Posterior cingulate gyrus (tissue), 11 donors: Measurements from ENCODE around the gene INPP1.
"Not testable (repeated sequence)": the region's sequence is repeated elsewhere in the genome, so short reads cannot be mapped to it uniquely, and the experiment has no call there.

Experiments
- DNase-seq, 10 donors: peaks; one replicate each; pipeline versions ENCODE4 v3.0.0 to v3.0.0-alpha.2; 2020 to 2021; ENCODE audit warnings: mixed read lengths in 3 of 10
- intact Hi-C: fragments of 100-400 bp; cut with DNase I; formaldehyde crosslinking; loops from one replicate; pipeline ENCODE4 v1.15.1; 2023

The INPP1 gene

DNA sequence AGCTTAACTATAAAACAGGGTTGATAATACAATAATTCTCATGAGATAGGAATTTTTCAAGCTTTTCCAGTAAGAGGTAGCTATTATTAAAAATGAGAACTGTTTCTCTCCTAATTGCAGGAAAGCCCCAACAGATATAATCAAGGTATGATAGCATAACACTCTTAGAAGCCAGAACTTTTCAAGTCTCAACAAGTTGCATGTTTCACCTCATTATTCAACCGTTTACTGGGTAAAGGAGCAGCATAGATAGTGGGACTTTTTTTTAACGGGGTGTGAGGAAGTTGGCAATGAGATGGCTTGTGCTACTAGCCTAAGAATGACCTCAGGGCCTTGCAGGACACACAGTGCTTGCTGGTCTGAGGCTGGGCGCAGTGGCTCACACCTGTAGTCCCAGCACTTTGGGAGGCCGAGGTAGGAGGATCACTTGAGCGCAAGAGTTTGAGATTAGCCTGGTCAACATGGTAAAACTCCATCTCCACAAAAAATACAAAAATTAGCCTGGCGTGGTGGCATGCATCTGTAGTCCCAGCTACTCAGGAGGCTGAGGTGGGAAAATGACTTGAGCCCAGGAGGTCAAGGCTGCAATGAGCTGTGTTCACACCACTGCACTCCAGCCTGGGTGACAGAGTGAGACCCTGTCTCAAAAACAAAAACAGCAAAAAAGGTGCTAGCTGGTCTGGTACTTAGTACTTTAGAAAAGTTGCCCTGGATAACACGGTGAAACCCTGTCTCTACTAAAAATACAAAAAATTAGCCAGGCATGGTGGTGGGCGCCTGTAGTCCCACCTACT lies 15.5 kb downstream of the INPP1 start:
- DNase-seq, intact Hi-C loops: not testable (repeated sequence)

DNA sequence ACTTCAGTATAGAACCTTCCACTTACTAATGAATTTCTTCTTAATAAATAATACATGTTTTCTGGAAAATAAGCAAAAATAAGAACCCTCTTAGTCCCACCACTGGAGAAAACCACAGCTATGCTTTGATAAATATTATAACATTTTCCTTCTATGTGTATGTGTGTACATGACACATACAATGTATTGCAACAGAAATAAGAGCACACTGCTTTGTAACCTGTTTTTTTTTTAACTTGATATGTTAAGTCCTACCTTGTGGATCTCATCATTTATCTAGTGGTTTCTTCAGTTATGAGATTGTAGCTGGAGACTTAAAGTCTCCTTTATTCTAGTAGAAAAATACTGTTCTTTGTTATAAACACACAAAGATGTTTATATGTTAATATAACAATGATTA lies 17.2 kb downstream of the INPP1 start:
- DNase-seq: no peak
- intact Hi-C loops: no loop called here

DNA sequence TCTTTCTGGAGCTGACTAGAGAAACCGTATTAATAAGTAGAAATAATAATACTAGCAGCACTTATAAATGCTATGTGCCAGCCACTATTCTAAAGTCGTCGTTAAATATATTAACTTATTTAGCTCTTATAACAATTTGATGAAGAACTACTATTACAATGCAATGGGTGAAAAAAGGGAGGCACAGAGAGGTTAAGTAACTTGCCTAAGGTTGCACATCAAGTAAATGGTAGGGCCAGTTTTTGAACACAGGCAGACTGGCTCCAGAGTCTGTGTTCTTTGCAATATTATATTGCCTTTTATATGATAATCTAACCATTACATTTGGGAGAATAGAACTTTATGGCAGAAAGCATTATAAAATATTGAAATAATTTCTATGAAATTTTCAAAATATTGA lies 17.6 kb downstream of the INPP1 start:
- intact Hi-C loops: no loop called here
- no peak for DNase-seq

DNA sequence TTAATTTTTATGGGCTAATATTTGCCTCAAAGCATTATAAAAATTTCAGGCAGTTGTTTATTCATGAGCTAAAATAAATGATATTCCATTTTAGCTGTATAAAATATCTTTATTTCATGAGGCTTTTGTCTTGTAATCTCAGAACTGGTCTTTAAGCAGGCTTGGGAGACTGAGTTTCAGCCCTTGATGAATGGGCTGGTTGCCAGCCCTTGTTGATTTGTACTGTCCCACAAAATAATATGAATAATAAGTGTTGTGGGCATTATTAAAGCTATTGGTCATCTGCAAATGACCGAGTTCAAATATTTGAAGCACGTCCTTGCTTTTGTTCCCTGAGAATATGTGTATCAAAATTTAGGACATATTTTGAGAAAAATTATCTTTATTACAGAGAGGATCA lies 18.2 kb downstream of the INPP1 start:
- intact Hi-C loops: no loop called here
- no peak for DNase-seq

DNA sequence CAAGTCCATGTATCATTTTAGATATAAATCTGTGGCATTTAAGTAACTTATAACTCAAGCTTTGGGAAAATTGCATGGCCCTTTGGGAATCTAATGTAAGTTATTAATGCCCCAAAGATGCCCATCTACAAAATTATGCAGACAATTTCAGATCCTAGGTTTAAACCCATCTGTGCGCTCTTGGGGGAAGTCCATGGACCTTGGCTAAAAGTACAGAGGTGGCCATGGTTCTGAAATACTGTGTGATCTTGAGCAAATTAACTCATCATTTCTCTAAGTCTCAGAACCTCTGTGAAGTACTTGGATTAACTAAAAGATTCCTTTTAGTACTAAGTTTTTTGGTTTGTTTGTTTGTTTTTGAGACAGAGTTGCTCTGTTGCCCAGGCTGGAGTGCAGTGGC lies 19.5 kb downstream of the INPP1 start:
- DNase-seq: no peak
- intact Hi-C loops: no loop called here

DNA sequence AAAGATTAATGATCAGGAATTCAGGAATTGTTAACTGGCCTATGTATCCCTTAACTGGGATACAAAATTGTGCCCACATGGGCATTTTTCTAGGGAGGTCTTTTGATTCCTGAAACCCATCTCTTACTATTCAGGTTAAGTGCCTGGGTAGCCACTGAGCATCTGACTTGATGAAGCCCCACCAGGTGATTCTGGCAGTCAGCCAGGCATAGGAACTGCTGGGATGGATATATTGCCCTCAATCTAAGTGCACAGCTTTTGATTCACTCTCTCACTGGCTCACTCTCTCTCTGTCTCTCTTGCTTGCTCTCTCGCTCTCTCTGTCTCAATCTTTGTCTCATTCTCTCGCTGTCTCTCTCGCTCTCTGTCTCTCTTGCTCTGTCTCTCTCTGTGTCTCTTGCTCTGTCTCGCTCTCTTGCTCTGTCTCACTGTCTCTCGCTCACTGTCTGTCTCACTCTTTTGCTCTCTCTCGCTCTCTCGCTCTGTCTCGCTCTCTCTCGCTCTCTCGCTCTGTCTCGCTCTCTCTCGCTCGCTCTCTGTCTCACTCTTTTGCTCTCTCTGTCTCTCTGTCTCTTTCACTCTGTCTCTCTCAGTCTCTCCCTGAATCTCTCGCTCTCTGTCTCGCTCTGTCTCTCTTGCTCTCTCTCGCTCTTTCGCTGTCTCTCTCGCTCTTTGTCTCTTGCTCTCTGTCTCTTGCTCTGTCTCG lies 22.3 kb downstream of the INPP1 start:
- intact Hi-C loops: no loop called here
- DNase-seq: no peak

DNA sequence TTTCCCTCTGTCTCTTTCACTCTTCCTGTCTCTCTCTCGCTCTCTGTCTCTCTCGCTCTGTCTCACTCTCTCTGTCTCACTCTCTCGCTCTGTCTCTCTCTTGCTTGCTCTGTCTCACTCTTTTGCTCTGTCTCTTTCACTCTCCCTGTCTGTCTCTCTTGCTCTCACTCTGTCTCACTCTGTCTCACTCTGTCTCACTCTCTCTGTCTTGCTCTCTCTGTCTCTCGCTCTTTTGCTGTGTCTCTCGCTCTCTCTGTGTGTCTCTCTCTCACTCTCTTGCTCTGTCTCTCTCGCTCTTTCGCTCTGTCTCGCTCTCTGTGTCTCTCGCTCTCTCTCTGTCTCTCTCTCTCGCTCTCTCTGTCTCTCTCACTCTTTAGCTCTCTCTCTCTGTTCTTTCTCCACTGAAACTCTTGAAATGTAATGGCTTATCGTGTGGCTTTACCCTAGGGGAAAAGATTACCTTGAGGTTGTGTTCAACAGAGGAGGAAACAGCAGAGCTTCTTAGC lies 22.9 kb downstream of the INPP1 start:
- DNase-seq: no peak
- intact Hi-C loops: no loop called here

DNA sequence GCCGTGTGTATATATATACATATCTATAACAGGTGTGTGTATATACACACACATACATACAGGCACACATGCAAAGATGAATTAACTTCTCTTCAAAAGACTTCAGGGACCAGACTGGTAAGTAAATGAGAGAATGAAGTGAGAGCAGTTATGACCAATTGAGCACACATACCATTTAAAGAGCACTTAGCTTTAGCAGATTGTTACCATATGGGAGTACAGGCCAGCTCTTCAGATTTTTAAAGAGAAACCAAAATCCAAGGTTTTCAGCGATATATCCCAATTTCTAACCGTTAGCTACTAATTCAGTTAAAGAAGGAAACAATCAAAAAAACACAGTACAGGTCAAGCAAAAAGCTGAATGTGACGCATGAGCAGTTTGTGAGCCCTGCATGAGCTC lies 23.7 kb downstream of the INPP1 start:
- DNase-seq: no peak
- intact Hi-C loops: no loop called here

DNA sequence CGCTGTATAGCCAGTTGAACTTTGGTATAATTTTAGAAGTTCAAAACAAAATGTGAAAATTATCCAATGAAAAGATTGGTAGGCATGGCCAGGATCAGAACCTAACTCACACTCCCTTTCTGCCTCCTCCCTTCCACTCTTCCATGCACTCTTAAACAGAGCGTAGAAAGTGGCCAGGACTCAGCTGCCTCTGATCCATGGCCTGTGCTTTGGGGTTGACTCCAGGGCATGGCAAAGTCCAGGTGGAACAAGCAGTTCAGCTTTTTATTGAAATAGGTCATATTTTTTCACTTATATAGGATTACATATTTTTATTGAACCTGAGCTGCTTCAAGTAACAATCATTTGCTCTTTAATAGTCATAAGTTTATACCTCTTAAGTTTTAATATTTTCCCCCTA lies 26.2 kb downstream of the INPP1 start:
- no peak for DNase-seq
- intact Hi-C loops: no loop called here

DNA sequence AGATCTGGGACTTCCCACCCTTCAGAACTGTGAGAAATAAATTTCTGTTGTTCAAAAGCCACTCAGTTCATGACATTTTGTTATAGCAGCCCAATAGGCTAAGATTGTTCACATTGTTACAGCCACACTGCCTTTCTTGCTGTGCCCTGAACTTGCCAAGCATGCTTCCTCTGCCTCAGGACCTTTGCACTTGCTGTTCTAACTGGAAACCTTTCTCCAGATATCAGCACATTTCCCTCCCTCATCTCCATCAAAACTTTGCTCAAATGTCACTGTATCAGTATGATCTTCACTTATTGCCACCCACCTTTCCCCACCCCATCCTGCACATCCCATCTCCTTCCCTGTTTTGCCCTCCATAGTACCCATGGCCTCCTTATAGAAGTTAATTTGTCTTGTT lies 32.7 kb downstream of the INPP1 start:
- no peak for DNase-seq
- intact Hi-C loops: no loop called here

DNA sequence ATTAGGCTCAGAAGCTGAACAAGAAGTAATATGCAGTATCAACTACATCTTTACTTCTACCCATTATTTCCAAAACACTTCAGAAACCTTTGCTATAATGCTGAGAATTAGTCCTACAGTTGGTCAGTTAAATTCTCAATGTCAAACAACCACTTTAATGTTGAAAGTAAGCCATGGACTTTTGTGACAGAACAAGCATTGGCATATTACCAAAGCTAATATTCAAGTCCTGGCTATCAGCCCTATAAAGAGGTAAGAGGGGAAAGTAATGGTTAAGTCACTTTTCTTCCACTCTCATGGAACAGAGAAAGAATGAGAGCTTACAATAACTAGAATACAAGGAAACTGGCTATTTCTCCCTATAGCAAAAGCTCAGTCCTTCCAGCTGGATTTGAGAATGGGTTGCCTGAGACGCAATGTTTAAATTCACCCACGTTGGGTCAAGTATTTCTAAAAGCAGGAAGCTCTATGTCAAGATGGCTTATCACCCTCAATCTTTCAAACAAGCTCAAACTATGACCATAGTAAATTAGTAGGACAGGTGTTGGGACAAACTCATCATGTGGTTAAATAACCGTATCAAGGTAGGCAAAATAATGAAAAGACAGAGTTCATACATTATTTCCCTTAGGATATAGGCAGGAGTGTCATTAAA lies 33.3 kb downstream of the INPP1 start:
- intact Hi-C loops: no loop called here
- no peak for DNase-seq

DNA sequence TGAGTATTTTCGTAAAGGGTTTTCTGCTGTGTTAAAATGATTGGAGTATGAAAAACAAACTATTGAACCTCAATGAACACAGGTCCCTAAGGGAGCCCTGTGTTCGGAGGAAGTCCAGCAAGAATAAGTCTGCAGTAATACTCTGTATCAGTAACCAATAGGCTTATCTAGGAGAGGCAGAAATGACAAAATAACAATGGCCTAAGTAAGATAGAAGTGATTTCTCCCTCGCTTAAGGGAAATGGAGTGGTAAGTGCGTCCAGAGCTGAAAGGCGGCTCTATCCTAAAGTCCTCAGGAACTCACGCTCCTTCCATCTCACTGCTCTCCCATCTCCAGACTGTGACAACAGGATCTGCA lies 35.5 kb downstream of the INPP1 start:
- DNase-seq: no peak
- intact Hi-C loops: no loop called here

DNA sequence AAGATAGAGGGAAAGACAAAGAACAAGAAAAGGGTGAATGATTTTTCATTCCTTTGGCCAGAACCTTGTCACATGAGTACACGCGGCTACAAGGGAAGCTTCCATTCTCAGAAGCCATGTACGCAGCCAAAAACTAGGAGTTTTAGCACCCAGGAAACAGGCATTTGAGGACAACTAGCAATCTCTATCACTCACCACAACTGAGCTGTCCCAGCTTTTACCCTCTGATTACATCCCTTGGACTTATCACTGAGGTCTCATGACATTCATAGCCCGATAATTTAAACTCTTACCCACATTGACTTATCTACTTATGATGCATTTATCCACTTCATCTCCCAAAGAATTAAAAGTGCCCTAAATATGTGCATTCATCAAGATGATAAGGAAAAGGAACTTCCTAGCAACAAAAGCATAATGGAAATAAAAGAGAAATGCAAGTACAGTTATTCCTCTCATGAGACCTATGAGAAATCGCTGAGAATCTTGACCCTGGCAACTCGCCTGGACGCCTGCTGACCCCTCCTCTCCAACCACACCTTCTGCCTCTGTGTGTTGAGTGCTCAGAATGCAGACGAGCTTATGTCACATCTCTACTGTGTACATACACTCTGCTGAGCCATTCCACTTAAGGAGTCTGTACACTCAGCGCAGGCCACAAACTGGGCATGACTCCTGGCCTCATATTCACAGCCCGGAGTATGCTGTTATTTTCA lies 36.0 kb downstream of the INPP1 start:
- intact Hi-C loops: no loop called here
- DNase-seq: no peak

DNA sequence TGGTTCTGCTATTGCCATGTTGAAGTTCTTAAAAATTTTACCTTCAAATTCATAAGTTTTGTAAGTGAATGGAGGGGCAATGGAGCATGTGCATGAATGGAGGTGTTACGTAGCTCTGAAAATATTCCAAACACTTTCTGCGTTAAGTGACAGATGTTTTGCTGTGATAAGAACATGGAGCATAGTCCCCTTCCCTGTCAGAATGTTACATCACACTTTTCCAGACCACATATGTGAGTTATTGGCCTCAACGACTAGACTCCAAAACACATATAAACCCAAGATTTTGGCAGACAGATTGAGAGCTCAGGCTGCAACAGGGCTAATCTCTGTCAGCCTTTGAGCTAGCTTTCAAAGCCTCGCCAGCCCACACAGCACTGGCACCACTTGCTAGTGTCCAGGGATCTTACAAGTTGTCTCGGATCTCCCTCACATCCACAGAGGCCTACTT lies 37.6 kb downstream of the INPP1 start:
- intact Hi-C loops: loop anchor here (5.0 kb wide), 1 partner anchor 131 kb away; no protein-coding TSS in a partner anchor
- no peak for DNase-seq

DNA sequence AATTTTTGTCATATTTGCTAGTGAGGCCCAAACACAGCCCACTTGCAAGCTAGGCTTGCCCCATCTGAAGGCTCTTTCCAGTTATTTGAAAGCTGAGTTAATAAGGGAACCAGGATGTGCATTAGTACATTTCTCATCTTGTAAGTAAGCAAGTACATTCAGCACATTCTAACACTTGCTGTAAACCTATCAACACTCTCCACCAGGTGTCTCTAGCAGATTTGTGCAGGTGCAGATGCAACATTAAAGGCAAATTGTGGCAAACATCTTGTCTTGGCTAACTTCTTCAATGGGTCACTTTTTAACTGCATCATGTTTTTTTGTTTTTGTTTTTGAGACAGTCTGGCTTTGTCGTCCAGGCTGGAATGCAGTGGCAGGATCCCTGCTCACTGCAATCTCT lies 39.5 kb downstream of the INPP1 start:
- intact Hi-C loops: loop anchor here (5.0 kb wide), 1 partner anchor 129 kb away; no protein-coding TSS in a partner anchor
- no peak for DNase-seq

DNA sequence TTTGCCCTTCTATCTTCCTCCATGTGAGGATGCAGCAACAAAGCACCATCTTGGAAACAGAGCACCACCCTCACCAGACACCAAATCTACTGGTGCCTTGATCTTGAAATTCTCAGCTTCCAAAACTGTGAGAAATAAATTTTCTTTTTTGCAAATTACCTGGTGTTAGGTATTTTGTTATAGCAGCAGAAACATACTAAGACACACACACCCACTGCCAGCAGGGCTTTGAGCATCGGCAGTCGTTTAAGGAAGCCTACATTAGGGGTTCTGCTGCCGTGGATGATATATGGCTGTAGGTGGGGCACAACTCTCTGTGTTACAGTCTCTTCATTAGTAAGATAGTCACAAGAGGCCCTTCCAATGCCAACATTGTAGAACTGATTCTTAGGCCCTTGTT lies 44.0 kb downstream of the INPP1 start:
- DNase-seq: no peak
- intact Hi-C loops: no loop called here

DNA sequence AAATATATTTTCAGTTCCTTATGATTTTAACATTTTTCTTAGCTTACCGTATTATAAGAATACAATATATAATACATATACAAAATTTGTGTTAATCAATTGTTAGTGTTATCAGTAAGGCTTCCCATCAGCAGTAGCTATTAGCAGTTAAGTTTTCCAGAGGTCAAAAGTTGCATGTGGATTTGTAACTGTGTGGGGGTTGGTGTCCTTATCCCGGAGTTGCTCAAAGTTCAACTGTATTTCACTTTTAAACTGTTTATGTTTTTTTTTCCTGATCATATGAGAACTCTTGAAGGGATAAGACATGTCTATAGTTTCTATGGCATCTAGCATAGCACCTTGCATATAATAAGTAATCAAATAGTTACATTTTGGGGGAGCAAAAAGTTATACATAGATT lies 52.9 kb downstream of the INPP1 start:
- intact Hi-C loops: no loop called here

DNA sequence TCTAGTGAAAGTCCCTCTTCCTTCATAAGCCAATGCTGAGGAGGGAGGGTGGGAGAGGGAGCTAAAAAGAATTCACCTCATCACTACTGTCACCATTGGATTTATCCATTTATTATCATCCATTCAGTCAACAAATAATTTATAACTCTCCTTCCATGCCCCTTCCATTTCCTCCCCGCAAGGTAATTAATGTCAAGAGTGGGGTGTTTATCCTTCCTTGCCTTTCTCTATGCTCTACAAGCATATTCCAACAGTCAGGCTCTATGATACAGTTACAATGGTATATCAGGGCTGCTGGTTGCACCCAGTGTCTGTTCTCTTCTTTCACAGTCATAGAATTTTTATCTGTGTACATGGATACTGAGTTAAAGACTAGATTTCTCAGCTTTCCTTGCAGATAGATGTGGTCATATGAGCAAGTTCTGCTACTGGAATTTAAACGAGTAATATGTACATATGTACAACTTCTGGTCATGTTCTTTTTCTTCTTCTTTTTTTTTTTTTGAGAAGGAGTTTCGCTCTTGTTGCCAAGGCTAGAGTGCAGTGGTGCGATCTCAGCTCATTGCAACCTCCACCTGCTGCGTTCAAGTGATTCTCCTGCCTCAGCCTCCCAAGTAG lies 59.7 kb downstream of the INPP1 start:
- intact Hi-C loops: loop anchor here (10.0 kb wide), 1 partner anchor 58 kb away; the partner anchor contains the start of gene INPP1
- DNase-seq: no peak

More for the DNA sequence above, 52.9 kb downstream of the INPP1 start:
- no peak for DNase-seq

DNA sequence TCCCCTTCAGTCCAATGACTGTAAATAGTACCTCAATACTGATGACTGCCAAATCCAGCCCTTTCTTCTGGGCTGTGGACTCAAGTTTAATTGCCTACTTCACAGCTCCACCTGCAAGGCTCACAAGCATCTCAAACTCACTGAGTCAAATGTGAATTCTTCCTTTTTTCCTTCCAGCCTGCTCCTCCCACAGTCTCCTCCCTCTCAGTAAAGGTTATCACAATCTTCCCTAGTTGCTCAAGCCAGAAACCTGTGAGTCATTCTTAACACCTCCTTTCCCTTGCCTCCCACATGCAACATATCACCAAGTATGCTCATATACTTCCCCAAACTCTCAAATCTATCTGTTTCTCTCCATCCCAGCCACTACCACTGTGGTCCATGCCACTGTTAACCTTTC lies 61.1 kb downstream of the INPP1 start:
- intact Hi-C loops: loop anchor here (10.0 kb wide), 1 partner anchor 60 kb away; the partner anchor contains the start of gene INPP1
- DNase-seq: no peak

DNA sequence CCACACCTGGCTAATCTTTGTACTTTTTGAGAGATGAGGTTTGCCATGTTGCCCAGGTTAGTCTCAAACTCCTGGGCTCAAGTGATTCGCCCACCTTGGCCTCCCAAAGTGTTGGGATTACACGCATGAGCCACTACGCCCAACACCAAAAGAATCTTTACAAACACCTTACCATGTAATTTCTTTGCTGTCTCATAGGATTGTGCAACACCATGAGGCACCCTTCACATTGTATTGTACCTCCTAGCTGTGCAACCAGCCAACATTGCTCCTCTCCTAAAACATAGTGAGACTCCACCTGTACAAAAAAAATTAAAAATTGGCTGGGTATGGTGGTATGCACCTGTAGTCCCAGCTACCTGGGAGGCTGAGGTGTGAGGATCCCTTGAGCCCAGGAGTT lies 61.7 kb downstream of the INPP1 start:
- DNase-seq: no peak
- intact Hi-C loops: loop anchor here (5.0 to 10.0 kb wide), 2 partner anchors 60 to 77 kb away; partner anchors contain the start of gene INPP1
